HG03066 (cell line): ENCODE results near the gene CEND1.
A peak's percentile ranks its signal among the peaks of the same experiment; 100 is the strongest.

Experiments used
- ATAC-seq: cut with Tn5 transposase; IDR thresholded peaks from one replicate; pipeline ENCODE4 v1.9.1; 2021; ENCODE audit warnings: low read depth; ENCODE audit not compliant: unreplicated experiment

The CEND1 gene

DNA sequence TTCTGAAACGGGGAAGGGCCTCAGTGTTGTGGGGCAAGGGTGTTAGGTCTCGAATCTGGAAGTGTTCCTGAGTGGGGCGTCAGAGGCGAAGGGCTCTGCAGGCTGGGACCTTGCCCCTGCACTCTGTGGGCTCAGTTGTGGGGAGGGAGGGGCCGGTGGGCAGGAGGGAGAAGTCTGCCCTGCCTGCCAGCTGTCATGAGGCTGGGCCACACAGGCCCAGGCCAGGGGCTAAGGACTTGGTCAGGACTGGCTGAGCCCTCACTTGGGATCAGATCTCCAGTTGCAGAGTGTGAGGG, 38.0 kb upstream of the CEND1 start, which contains the start of gene CRACR2B:
Gene CRACR2B (plus strand): TSS at position 23 of the 296 bp plus-strand sequence. CDS start 689 bp downstream, outside the sequence.
- ATAC-seq: no peak

DNA sequence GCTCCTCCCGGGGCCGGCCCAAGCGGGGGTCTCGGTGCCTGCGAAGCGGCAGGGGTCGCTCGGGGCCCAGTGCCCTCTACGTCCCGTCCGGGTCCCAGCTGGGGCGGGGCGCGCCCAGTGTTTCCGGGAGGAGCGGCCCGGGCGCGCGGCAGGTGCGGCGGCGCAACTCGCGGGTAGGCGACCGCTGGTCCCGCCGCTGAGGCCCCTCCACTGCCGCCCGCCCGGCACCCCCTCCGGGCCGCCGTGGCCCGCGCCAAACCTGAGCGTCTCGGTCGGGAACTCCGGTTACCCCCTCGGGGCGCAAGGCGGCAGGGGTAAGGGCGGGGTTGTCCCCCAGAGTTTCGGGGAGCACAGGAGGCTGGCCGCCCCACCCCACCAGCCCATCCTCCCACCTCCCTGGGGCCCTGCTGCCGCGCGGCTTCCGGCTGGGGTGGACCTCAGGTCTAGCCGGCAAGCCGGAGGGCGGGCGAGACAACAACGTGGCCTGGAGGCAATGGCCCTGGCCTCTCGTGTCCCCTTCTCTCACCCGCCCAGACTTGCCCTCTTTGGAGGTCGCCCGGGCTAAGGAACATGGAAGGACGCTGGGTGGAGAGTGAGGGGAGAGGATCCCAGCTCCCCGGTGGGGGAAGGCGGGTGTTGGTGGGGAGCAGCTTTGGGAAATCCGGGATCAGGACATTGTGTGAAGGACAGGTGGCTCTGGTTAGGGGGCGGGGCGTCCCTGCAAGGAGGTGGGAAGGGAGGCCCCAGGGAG, 37.4 kb upstream of the CEND1 start:
- no peak for ATAC-seq

DNA sequence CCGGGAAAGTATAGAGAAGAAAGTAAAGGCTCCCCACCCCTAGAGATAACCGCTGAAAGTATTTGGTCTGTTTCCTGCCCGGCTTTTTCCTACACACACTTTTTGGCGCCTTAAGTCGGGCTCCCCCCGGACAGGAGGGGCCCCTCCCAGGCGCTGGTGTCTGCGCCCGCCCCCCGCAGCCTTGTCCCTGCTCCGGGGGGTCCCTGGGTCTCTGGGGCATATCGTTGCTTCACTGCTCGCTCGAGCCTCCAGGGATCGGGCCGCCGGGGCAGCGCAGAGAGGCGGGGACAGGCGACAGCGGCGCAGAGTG, 36.9 kb upstream of the CEND1 start:
- no peak for ATAC-seq

DNA sequence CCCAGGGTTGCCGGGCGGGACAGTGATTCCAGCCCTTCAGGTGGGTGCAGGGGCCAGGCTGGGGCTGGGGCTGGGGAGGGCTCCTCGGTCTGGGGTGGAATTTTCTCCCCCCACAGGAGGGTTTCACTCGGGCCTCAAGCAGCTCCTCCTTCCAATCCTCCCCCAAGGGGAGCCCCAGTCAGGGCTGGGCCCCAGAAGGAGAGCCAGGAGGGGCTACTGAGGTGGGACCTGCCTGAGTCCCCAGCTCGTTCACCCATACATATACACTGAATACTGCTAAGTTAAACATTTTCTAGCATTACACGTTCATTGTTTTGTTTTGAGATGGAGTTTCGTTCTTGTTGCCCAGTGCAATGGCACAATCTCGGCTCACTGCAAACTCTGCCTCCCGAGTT, 36.3 kb upstream of the CEND1 start:
- ATAC-seq: no peak

DNA sequence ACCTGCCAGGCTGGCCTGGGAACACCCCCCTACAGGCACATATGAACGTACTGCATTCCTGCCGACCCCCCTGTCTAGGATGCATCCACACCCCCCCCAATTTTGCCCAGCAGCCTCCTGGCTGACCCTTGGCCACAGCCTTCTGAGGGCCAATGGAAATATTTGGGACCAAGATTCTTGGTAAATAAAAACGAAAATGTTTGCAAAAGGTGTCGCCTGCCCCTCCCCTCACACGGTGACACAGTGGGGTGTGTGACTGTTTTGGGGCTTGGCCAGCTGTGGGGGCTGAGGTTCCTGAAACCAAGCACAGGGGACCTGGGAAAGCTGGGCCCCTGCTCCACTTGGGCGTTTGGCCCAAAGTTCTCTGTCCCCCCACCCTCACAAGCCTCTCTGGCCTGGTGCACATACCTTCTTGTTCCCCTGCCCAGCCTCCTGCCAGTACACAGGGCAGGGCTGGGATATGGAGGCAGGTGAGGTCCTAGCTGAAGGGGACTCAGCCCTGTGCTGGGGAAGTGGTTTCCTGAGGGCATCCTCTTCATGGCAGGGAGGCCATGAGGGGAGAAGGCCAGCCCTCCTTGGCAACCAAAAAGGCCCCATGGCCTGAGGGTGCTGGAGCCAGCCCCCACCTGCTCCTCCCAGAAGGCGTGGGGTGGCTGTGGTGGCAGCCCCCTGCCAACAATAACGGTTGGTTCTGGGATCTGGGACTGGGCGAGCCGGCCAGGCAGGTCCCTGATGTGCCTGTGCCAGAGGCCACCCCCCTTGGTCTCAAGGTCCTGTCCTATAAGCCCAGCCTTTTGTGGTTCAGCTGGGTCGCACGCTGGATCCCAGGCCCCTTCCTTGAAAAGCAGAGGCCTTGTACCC, 35.7 kb upstream of the CEND1 start:
- no peak for ATAC-seq

DNA sequence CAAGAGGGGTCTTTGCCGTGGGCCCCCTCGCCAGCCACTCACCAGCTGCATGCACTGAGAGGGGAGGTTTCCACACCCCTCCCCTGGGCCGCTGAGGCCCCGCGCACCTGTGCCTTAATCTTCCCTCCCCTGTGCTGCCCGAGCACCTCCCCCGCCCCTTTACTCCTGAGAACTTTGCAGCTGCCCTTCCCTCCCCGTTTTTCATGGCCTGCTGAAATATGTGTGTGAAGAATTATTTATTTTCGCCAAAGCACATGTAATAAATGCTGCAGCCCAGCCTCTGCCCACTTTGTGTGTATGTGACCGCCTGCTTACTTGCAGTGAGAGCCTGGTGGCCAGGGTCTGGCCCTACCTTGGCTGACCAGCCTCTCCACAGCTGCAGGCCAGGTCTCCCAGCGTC, 35.1 kb upstream of the CEND1 start:
- ATAC-seq: no peak

DNA sequence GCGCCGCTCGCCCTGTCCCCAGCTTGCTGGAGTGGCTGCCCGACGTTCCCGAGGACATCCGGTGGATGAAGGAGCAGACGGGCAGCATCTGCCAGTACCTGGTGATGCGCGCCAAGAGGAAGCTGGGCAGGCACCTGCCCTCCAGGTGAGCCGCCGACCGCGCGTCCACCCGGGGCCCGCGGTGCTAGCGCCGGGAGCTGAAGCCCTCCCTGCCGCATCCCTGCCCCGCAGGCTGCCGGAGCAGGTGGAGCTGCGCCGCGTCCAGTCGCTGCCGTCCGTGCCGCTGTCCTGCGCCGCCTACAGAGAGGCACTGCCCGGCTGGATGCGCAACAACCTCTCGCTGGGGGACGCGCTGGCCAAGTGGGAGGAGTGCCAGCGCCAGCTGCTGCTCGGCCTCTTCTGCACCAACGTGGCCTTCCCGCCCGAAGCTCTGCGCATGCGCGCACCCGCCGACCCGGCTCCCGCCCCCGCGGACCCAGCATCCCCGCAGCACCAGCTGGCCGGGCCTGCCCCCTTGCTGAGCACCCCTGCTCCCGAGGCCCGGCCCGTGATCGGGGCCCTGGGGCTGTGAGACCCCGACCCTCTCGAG, 34.5 kb upstream of the CEND1 start:
- ATAC-seq: no peak

DNA sequence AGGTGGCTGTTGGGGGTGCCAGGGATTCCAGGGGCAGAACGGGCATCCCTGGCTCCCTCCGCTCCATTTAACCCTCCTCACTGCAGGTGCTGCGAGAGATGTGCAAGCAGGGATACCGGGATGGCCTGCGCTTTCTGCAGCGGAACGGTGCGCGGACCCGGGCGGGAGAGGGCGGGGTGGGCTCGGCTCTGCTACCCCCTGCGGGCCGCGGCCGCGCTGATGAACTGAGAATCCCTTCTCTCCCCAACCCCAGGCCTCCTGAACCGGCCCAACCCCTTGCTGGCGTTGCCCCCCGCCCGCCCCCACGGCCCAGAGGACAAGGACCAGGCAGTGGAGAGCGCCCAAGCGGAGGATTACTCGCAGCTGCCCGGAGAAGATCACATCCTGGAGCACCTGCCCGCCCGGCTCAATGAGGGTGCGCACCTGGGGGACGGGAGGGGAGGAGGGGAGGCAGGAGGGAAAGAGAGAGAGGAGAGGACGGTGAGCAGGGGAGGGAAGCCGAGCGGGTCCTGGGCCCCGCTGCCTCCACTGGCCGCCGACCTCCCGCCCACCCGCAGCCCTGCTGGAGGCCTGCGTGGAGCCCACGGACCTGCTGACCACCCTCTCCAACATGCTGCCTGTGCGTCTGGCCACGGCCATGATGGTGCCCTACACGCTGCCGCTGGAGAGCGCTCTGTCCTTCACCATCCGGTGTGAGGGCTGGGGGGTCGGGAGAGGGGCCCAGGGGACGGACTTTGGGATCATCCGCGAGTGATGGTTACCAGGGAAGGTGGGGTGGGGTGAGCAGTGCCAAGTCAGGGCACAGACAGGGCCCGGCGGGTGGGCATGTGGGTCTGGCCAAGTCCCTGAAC, 33.8 kb upstream of the CEND1 start:
- ATAC-seq: no peak

DNA sequence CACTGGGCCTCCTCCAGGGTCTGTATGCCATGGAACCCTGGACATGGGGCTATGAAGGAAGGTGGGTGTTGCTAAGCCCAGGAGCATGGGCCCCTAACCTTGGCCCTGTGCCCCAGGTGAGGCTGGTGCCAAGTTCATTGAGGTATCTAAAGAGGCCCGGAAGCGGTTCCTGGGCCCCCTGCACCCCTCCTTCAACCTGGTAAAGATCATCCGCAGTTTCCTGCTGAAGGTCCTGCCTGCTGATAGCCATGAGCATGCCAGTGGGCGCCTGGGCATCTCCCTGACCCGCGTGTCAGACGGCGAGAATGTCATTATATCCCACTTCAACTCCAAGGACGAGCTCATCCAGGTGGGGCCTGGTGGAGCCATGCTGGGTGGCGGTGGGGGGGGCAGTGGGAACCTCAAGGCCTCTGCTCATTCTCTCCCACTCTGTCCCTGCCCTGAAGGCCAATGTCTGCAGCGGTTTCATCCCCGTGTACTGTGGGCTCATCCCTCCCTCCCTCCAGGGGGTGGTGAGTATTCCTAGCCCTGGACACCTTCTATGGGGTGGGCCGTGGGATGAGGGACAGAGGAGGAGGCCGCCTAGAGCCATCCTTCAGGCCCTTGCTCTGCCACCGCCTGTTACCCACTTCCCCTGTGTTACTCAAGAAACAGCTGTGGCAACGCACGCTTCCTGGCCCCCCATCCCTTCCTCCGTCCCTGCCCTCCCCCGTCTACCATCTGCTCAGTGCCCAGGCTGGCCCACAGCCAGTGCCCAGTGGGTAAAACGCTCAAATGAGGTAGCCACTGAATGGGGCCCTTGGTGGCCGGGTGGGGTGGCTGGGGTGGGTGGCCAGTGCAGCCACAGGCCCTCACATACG, 31.9 kb upstream of the CEND1 start:
- ATAC-seq: no peak

DNA sequence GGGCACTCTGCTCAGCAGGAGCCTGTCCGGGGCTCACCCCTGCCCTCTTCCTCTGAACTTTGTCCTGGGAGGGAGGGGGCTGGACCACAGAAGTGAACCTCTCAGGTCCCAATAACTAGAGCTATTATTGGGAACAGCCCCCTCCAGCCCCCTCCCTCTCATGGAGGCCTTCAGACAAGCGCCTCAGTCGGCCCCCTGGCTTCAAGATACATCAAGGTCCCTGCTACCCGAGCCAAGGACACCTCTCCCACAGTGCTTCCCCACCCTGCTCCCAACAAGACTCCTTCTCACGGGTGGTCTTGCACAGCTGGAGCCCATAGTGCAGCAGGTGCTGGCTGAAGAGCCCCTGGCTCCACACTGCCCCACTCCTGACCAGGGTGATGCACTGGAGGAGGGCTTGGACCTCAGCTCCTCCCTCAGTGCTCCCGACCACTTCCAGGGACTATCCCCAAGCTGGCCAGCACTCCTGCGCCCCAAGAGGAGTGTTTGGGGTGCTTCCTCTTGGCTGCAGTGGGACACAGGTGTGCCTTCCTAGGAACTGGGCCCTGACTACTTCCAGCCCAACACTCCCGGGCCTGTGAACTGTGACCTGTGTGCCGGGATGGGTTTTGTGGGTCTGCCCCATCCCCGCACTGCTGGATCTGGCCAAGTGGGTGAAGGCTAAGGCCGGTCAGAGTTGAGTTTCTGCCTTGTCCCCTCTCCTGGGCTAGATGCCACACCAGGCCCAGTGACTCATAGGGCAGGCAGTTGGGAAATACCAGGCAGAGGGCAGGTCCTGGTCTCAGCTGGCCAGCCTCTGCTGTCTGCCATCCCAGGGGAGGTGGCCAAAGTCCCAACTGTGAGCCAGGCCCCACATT, 31.0 kb upstream of the CEND1 start:
- no peak for ATAC-seq

DNA sequence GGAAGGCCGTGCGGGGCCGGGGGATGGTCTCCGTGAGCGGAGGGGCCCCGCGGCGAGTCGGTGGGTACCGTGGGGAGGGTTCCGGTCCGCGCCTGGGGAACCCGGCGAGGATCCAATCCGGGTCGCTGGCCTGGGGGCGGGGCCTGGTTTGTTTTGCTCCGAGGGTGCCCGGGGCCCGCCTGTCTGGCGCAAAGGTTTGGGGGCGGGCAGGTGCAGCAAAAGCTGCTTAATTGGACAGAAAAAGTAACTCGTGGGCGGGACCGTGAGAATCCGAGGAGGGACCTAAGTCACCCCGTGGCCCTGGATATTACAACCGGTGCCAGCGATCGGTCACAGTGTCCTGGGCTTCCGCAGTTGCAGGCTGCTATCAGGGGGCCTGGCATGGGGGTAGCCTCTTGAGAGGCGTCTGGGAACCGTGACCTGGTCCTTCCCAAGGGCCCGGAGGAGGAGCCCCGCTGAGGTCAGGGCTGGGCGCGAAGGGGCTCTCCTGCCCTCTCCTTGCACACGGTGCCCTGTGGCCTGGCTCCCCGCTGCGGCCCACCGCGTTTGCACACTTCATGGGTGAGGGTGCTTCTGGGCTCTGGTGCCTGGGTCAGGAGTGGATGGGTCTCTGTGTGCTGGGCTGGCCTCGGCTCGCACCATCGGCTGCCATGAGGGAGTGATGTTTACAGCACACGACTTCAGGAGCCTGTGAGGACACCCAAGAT, 30.2 kb upstream of the CEND1 start:
- peak; percentile 69 for ATAC-seq

DNA sequence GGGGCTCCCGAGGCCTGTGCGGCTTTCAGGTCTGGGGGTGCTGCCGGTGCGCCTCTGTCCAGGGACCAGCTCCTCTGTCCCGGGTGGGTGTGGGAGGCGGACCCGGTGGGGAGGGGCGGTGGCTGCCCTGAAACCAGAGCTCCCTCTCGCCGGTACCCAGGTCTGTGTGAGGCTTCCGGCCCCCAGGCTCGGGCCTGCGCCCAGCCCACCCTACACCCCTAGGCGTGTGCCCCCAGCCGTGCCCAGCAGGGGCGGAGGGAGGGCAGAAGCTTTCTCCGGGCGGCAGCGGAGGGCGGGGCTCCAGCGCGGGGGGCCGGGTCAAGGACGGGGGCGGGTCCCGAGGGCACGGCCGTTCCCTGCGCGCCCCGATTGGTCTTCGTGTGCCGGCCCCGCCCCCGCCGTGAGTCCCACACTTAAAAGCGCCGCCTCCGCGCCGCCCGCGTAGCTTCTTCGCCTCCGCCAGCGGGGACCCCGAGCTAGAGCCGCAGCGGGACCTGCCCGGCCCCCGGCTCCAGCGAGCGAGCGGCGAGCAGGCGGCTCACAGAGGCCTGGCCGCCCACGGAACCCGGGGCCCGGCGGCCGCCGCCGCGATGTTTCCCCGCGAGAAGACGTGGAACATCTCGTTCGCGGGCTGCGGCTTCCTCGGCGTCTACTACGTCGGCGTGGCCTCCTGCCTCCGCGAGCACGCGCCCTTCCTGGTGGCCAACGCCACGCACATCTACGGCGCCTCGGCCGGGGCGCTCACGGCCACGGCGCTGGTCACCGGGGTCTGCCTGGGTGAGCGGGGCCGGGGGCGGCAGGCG, 29.4 kb upstream of the CEND1 start:
- peak; percentile 72 for ATAC-seq

DNA sequence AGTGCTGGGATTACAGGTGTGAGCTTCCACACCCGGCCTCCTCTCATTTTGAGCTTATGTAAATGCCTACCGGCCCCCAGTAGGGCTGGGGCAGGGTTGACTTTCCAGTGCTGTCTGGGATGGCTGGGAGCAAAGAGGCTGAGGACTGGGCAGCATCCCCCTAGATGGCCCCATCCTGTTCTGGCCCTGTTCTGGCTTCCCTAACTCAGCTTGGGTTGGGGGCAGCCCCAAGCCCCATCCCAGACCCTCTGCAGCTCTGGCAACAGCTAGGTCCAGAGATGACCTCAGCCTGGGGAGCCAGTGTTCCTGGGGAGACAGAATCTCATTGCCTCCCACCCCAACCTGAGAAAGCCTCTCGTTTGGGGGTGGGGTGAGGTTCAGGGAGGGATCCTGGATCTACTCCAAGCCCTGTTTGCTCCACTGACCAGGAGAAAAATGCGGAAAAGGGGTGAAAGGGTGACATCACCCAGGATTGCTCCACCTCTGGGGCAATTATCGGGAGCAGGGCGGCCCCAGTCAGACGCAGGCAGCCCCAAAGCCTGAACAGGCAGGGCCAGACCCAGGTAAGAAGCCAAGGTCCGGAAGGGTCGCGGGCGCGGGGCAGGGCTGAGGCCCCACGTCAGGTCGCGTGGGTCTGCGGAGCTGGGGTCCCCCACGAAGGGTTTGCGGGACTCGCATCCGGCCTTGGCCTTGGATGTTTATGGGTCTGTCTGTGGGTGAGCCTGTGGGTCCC, 28.7 kb upstream of the CEND1 start, which contains the start of gene PNPLA2:
Gene PNPLA2 (plus strand): TSS at position 519 of the 733 bp plus-strand sequence. CDS start 805 bp downstream, outside the sequence.
- ATAC-seq: no peak

DNA sequence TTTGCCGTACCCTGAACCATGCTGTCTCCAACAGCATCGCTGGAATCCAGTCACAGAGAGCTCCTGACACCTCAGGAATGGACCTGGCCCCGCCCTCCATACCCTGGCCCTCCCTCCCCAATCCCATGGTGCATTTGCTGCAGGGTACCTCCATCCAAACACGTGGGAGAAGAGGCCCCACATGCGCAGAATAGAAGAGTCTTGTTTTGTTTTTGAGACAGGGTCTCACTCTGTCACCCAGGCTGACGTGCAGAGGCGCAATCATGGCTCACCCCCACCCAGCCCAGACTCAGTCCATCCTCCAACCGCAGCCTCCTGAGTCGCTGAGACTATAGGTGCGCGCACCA, 26.5 kb upstream of the CEND1 start:
- no peak for ATAC-seq

DNA sequence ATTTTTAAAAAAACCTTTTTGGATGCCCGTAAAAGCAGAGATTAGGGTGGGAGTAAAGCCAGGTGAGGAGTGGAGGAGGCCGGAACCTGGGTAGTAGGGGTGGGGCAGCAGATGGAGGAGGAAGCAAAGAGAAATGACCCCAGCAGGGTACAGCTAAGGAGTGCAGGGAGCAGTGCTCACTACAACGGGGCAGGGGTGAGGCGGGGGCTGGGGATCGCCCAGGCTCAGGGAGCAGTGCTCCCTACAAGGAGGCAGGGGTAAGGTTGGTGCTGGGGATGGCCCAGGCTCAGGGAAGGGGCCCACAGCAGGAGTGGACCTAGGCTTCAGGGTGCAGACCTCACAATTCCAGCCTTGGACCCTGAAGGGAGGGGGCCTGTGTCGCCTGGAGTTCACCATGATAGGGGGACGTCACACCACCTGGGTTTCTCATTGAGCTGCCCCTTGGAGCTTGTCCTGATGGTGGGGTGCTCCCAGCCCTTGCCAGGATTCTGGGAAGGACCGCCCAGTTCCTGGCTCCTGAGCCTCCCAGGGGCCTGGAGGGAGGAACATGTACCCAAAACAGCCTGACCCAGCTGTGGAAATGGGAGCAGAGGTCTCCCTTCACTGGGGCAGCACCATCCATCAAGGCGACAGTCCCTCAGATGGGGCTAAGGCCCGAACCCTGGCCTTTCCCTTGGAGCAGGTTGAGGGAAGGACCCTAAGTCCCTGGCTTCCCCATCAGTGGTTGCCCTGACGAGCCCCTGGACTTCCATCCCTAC, 26.0 kb upstream of the CEND1 start:
- no peak for ATAC-seq

DNA sequence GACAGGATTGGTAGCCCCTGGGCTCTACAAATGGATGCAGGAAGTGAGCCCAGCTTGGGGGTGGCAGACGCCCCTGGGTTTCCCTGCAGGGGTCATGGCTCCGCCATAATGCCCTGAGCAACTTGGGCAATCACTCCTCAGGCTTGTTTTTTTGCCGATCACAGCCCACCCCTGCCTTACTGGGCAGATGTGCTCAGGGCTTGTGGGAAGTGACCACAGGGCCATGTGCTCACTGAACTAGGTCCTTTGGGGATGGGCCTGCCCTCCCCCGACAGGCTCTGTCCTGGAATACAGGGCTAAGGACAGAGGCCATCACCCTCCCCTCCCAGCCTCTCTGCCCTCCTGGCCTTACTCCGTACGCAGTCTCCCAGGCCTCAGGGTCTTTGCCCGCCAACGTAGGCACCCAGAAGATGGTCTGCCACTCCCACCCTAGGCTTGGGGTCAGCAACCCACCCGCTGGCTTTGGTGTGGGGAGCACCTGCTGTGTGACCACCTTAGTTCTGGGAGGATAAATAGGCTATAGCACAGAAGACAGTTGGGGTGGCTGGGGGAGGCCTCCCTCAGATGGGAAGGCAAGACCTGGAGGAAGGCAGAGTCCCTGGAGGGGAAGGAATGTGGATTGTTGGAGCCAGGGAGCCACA, 23.7 kb upstream of the CEND1 start:
- ATAC-seq: no peak
